Measurements from ENCODE around the gene MYO6.

GRCh38 chr6:75946146-75946831, 197.2 kb downstream of the MYO6 start:
- TF ChIP-seq CTCF (IDR thresholded peaks at IDR 0.05; ENCODE audit: low read length), result no peak
- no peak for TF ChIP-seq EZH2 (IDR thresholded peaks at IDR 0.05; ENCODE audit: borderline replicate concordance, low read length)

Data from OCI-LY1 (cell line).